ENCODE data around the gene GGT5. TPM values are rescaled to one million over a fixed set of nuclear protein-coding genes. Genes with fewer than 3 reads are reported as not detected.

Gene GGT5
- total and polyA plus RNA-seq, 8 donors: 9.9 to 48.8 (median 20.4) TPM

DNA sequence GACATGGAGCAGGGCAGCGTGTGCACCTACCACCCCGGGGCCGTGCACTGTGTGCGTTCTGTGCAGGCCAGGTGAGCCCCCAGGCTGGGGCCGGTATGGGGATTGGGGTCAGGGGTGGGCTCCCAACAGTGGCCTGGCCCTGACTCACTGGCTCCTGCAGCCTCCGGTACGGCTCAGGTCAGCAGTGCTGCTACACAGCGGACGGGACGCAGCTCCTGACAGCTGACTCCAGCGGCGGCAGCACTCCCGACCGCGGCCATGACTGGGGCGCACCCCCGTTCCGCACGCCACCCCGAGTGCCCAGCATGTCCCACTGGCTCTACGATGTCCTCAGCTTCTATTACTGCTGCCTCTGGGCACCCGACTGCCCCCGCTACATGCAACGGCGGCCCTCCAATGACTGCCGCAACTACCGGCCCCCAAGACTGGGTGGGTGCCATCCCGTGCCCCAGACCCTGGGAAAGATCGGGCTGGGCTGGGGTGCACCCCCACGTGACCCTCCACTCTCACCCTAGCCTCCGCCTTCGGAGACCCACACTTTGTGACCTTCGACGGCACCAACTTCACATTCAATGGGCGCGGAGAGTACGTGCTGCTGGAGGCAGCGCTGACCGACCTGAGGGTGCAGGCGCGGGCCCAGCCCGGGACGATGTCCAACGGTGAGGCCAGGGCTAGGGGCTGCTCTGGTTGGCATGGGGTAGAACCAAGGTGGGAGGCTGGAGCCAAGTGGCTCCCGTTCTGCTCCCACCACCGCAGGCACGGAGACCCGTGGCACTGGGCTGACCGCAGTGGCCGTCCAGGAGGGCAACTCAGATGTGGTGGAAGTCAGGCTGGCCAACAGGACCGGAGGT, 59.2 kb downstream of the GGT5 start:
- H3K9me3 ChIP-seq: no peaks in the 10 kb centered on the region
- TF ChIP-seq EP300 (IDR thresholded peaks at IDR 0.05) (no peak), POLR2AphosphoS5 (IDR thresholded peaks at IDR 0.05) (no peak), POLR2A (IDR thresholded peaks at IDR 0.05) (no peak)
- TF ChIP-seq, protein P1, sequence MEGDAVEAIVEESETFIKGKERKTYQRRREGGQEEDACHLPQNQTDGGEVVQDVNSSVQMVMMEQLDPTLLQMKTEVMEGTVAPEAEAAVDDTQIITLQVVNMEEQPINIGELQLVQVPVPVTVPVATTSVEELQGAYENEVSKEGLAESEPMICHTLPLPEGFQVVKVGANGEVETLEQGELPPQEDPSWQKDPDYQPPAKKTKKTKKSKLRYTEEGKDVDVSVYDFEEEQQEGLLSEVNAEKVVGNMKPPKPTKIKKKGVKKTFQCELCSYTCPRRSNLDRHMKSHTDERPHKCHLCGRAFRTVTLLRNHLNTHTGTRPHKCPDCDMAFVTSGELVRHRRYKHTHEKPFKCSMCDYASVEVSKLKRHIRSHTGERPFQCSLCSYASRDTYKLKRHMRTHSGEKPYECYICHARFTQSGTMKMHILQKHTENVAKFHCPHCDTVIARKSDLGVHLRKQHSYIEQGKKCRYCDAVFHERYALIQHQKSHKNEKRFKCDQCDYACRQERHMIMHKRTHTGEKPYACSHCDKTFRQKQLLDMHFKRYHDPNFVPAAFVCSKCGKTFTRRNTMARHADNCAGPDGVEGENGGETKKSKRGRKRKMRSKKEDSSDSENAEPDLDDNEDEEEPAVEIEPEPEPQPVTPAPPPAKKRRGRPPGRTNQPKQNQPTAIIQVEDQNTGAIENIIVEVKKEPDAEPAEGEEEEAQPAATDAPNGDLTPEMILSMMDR (IDR thresholded peaks at IDR 0.05): no peak
- H3K36me3 ChIP-seq: peaks cover 0 to 26% (median 10%) of the 10 kb centered on the region in 4 donors
- no peaks in the 10 kb centered on the region for H3K27me3 ChIP-seq
- no peak overlapping the region for H3K4me3 ChIP-seq
- DNase-seq: no peak
- H3K27ac ChIP-seq: no peak overlapping the region
- WGBS, 5 donors: 93 to 96% (median 95%) methylated on average over 29 to 51 of the region's 51 CpGs
- H3K4me1 ChIP-seq: peaks cover 32 to 57% (median 53%) of the 10 kb centered on the region in 4 donors
- intact Hi-C loops (cut with DNase I; ENCODE audit: low total_unique reads): loop anchor here (10.0 kb wide), 1 partner anchor 59 kb away; the partner anchor contains the start of gene GGT5

DNA sequence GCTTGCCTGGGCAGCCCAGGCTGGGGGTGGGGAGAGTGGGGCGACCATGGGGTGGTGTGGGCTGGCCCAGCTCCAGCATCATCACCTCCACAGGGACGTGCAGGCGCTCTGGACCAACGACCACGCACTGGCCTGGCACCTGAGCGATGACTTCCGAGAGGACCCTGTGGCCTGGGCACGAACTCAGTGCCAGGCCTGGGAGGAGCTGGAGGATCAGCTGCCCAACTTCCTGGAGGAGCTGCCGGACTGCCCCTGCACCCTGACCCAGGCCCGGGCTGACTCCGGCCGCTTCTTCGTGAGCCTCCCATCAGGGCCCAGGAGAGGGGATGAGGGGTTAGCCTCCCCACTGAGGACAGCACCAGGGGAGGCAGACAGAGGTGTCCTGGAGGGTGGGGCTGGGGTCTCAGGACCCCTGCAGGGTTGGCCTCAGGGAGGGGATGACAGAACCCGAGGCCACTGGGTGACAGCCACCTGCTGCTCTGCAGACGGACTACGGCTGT, 59.8 kb downstream of the GGT5 start:
- 88 to 91% (median 90%) methylated on average over 8 to 16 of the region's 16 CpGs for WGBS, 5 donors
- H3K27ac ChIP-seq: no peak overlapping the region
- intact Hi-C loops (cut with DNase I; ENCODE audit: low total_unique reads): loop anchor here (10.0 kb wide), 1 partner anchor 60 kb away; the partner anchor contains the start of gene GGT5
- no peaks in the 10 kb centered on the region for H3K9me3 ChIP-seq
- DNase-seq: no peak
- no peak for TF ChIP-seq POLR2A (IDR thresholded peaks at IDR 0.05)
- TF ChIP-seq EP300 (IDR thresholded peaks at IDR 0.05): no peak
- TF ChIP-seq POLR2AphosphoS5 (IDR thresholded peaks at IDR 0.05): no peak
- TF ChIP-seq, protein P1 (IDR thresholded peaks at IDR 0.05): no peak
- H3K4me3 ChIP-seq: no peak overlapping the region
- peaks cover 33 to 57% (median 54%) of the 10 kb centered on the region in 4 donors for H3K4me1 ChIP-seq
- no peaks in the 10 kb centered on the region for H3K27me3 ChIP-seq
- peaks cover 0 to 26% (median 10%) of the 10 kb centered on the region in 4 donors for H3K36me3 ChIP-seq

DNA sequence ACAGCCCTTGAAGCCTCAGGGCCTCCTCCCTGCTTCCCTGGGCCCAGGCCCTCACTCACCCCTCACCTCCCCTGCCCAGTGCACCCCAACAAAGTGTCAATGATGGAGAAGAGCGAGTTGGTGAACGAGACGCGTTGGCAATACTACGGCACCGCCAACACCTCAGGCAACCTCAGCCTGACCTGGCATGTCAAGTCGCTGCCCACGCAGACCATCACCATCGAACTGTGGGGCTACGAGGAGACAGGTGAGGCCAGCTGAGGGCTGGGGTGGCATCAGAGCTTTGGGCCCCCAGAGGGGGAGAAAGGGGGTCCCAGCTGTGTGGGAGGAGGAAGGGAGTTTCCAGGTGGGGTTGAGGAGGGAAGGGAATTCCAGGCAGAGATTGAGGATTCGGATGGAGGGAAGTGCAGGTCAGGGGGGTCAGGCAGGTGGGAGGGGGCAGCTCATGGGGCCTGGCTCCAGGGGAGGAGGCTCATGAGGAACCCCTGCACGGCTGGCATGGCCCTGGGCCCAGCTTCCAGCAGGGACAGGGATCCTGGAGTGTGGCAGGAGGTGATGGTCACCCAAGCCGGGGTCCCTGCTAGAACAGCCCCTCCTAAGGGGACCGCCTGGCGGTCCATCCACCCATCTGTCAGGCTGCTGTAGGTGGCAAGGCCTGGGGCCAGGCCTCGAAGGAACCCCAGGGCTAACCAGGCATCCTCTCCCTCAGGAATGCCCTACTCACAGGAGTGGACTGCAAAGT, 60.7 kb downstream of the GGT5 start:
- Histone ChIP-seq H3K27me3 (no peaks in the 10 kb centered on the region), H3K9me3 (no peaks in the 10 kb centered on the region), H3K4me3 (no peak overlapping the region), H3K4me1 (peaks cover 25 to 57% (median 49%) of the 10 kb centered on the region in 4 donors), H3K36me3 (peaks cover 0 to 26% (median 15%) of the 10 kb centered on the region in 4 donors), H3K27ac (no peak overlapping the region)
- 86 to 93% (median 91%) methylated on average over 16 of the region's 16 CpGs for WGBS, 5 donors
- no peak for DNase-seq
- intact Hi-C loops (cut with DNase I; ENCODE audit: low total_unique reads): loop anchor here (10.0 kb wide), 1 partner anchor 61 kb away; the partner anchor contains the start of gene GGT5
- TF ChIP-seq POLR2AphosphoS5 (IDR thresholded peaks at IDR 0.05) (no peak), POLR2A (IDR thresholded peaks at IDR 0.05) (no peak), EP300 (IDR thresholded peaks at IDR 0.05) (no peak)
- TF ChIP-seq, protein P1 (IDR thresholded peaks at IDR 0.05): no peak
